Measurements from ENCODE around the gene TSPAN9.

Gene TSPAN9

DNA sequence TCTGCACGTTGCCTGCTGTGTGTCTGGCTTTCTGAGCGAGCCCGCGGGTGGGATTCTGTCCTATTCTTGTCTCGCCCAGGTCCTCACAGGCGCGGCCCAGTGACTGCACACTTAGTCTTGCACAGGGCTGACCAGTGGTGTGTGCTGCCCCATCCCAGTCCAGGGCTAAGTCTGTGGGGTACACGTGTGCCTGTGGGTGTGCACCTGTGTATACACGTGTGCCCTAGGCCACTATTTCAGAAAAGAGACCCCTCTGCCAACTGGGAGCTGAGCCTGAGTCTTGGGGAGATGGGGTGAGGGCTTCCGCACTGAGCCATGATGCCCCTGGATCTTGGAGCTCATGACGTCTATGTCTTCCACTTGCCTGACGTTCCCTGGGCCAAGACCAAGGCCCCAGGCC lies 228.3 kb downstream of the TSPAN9 start:
- no peak for DNase-seq

DNA sequence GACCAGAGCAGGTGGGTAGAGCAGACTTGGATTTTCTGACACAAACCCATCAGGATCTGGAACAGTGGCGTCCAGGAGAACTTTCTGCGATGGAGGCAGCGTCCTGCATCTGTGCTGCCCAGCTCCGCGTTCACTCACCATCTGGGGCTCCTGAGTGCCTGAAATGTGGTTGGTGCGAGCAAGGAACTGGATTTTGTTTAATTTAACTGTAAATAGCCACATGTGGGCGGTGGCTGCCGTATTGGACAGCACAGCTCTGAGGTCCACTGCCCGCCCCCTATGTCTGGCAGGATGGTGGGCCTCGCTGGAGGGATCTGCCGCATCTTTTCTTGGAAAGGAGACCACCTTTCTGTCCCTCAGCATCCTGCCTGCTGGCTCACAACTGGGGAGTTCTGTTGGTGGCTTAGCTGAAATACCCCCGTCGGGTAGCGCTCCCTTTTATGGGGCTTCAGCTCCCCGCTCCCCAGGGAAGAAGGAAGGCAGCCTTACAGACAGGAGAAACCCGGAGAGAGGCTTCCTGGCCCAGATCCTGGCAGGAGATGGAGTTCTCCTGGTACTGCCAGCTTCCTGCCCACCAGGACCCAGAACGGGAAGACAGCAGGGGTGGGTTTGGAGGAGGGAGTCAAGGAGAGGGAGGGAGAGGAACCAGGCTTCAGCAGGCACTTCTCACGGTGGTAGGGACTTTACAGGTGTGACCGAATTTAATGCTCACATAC lies 228.9 kb downstream of the TSPAN9 start:
- DNase-seq: no peak

DNA sequence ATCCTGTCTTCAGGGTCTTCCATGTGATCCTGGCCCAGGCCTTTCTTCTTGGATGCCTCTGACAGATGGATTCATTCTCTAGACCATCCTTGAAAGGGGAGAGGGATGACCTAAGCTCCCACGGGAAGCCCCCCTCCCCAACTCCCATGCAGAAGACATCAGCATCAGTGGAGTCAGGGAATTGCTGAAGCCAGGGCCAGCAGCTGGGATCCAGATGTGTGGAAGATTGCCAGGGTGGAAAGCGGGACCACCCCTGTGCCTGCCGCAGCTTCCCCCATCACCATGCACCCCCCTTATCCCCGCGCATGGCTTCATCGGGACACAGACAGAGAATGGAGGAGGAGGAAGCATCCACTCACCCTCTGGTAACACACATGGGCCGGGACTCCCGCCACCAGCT lies 230.2 kb downstream of the TSPAN9 start:
- DNase-seq: no peak

DNA sequence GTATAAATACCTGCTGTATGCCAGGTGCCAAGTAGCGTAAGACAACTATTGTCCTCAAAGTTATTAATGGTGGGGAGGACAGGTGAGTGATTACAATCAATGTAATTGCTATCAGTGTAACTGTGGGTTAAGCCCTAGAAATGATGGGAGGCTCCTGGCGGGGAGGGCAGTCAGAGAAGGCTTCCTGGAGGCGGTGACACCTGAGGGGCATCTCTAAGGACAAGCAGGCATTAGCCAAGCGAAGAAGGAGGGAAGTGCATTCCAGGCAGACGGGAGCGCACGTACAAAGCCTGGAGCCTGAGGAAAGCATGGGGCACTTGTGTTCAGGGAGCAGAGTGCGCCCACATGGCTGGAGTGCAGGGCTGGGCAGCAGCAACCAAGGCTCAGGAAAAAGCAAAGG lies 230.9 kb downstream of the TSPAN9 start:
- DNase-seq: no peak

DNA sequence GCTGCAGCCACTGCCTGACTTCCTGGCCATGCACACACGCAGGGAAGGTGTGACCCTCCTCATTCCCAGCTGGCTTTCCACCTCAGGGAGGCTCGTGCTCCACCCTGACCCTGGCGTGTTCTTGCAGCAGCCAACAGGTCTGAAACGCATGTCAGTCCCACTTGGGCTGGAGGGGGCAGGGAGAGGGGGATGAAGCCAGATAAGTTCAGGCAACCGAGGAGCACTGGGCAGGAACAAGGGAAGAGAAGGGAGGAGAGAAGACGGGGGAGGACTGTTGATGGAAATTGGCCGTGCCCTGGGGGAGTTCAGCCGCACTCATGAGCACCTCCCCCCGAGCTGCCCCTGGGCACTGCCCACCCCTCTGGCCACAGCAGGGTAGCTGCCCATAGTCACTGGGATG lies 231.4 kb downstream of the TSPAN9 start:
- DNase-seq: no peak

DNA sequence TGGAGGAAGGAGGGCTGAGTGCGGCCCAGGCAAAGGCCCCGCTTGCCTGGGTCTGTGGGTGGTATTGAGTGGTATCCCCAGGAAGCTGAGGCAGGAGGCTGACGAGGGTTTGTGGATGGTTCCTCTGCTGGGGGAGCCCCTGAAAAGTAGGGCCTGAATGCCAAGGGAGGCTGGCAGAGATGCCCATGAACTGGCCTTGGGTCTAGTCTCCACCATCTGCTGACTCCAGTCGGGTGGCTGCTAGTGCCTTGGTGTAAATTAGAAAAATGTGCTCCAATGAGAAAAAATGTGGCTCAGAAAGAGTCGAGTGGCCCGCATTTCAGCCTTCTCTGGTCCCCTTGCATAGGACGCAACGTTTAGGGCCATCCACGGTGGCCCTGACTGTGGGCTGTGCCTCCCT lies 232.6 kb downstream of the TSPAN9 start:
- no peak for DNase-seq

DNA sequence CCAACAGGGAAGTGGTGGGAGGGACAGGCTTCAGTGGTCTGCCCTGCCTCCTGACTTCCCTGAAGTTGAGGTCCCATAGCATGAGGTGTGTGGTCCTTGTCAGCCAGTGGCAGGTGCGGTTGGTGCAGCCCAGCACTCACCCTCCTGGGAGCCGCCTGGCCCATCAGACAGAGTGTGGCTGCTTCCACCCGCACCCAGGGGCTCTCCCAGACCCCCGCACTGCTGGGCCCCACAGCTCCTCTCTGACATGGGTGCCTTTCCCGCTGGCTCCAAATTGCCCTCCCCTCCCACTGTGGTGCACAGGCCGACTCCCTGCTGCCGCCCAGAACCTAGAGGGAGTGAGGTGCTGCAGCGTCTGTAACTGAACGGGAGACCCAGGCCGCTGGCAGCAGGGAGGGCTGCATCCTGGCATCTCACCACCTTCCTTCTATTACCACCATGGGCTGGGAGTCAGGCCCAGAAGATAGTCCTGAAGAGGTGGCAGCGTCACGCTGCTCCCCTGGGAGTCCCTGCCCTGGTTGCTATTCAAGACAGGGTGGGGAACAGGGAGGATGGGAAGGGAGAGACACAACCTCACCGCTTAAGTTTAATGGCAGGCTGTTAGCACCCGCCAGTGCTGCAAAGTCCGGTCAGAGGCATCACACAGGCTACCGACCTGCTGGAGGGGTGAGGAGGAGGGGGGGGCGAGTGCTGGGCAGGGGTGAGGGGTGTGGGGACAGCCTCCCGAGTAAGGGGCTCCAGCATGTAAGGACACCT lies 233.3 kb downstream of the TSPAN9 start:
- no peak for DNase-seq

DNA sequence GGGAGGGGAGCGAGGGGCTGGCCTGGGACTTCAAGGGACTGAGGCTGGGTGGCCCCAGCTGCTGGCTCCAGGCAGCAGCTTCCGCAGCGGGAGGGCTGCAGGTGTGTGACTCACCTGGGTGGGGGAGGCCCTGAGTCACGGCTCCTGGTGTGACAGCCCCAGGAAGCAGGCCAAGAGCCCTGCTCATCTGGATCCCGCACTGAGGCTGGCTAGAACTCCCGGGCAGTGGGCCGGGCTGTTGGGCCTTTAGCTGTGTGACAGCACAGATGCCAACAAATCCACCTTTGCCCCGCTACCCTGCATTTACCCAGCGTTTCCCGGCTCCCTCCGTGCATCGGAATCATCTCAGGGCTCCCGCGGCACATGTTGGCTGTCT lies 233.8 kb downstream of the TSPAN9 start:
- DNase-seq: no peak

DNA sequence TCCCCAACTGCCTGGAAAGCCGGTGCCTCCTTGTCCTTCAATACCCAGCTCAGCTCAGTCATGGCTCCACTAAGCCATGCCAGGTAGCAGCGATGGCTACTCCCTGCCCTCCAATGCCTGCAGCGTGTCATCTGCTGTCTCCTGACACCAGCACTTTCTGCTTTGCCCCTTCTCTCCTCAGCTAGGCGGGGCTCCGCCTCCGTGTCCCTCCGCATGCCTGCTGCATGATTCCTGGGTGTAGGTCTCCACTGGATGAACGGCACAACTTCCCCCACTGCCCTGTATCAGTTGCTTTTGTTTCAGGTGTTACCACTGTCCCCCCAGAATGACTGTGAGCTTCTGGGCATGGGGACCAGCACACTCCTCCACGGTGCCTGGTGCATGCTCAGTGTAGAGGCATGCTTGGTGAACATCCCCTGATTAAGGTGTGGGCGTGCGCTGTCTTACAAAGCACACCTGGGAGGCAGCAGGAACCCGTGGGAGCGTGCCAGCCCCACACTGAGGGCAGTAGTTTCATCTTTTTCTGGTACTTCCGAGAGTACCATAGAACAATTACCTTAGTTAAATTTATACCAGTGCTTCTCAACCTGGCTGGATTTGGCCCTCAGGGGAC lies 234.4 kb downstream of the TSPAN9 start:
- no peak for DNase-seq

DNA sequence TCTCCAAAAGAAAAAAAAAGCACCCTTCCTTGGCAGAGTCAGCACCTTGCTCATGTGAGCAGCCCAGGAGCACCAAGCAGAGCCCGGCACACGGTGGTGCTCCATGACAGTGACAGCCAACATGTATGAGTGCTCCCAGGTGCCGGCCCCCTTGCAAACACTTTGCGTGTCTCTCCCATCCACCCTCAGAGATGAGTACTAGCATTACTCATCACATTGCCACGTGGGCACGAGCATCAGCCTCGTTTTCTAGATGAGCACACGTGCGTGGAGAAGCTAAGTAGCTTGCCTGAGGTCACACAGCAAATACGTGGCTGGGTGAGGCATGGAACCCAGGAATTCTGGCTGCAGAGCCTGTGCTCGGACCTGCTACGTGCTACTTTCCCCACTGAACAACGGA lies 235.9 kb downstream of the TSPAN9 start:
- no peak for DNase-seq

DNA sequence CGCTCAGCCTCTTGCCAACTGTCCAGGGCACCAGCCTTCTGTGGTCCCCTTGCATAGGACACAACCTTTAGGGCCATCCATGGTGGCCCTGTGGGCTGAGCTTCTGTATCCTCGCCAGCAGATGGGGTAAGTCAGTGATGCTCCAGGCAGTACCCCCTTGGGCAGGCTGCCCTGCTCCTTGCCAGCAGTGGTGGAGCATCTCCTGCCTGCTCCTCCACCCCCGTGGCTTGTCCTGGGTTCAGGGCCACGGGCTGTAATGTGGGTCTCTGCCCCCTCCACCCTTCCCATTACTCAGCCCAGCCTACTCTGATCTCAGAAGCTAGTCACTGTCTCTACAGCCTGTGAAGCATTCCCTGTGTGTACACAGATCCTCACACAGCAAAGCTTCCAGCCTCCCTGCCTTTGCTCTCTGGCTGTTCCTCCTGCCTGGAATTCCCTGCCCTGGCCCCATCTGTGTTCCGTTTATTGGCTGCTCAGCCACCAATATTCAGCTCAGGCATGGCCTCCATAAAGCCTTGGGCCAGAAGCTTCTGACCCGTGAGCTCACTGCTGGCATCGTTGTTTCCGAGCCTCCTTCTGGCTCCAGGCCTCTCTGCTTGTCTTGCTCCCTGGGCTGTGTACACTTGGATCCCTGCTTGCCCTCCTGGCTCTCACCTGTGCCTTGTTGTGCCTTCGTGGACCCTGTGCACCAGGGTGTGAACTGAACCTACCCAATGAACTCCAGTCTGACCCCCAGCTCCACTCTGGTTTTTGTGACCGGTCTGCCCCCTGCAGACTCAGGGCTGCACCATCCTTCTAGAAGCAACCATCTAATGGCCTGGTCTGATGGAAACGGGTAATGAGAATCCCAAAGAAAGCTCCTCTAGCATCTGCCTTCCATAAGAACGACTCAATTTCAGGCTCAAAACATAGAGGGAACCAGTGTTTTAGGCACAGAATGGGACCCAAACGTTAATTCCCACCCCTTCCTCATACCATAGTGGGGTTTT lies 236.8 kb downstream of the TSPAN9 start:
- peak in 1 of 2 experiments; percentile 44 for DNase-seq

DNA sequence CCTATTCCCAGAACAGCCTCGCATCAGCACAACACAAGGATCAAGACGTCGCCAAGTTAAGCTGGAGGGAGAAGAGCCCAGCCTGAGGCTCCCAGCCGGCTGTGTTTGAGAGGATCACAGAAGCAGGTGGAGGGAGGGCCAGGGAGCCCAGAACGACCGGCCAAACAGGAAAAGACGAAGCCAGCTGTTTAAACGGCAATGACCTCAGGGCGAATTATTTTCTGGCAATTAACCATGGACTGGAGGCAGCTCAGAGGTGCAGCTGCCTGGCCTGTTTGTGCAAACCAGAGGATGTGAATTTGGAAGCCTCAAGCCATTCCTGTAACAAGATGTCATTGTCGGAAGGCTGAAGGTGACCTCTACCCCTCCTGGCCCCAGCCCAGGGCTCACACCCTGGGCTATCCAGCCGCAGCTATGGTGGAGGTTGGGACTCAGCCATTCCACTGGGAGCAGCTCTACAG lies 238.1 kb downstream of the TSPAN9 start:
- no peak for DNase-seq

DNA sequence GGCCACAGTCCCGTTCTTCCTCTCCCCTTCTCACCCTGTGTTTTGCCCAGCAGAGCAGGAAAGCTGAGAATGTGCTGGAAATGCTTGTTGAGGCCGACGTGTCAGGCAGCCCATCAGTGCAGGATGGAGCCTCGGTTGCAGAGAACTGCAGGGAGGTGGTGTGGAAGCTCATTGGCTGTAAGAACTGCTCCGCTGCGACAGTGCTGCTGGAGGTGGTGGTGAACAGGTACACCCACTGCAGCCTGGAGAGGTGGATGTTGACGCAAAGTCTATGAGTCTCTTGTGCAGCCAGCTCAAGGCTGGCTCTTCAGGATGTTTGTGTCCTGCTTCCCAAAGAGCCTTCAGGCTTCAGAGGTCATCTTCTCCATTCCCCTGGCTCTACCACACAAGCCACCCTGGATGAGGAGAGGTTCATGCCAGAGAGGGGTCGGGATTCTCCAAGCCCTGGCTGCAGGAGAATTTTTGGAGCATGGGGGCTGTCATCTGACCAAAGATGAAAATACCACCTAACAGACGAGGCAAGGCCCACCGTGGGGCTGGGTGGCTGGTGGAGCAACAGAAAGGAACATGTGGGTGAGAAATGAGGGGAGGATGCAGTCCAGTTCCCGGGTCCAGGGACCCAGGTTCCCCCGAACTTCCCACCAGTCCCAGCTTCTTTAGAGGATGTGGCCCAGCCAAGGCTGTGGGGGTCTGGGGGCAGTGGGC lies 239.7 kb downstream of the TSPAN9 start:
- DNase-seq: no peak

DNA sequence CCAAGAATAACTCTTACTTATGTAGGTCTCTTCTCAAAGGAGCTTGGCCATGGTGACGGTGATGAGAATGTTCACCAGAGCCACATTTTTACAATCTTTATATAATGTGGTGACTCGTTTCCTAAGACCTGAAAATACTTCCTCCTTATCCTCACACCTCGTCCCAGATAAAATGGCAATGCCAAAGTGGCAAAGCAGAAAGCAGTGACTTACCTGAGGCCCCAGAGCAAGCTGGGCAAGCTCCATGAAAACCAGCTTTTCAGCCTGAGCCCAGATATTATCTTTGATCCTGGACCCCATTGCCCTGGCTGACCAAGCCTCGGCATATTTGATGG lies 240.3 kb downstream of the TSPAN9 start:
- no peak for DNase-seq

DNA sequence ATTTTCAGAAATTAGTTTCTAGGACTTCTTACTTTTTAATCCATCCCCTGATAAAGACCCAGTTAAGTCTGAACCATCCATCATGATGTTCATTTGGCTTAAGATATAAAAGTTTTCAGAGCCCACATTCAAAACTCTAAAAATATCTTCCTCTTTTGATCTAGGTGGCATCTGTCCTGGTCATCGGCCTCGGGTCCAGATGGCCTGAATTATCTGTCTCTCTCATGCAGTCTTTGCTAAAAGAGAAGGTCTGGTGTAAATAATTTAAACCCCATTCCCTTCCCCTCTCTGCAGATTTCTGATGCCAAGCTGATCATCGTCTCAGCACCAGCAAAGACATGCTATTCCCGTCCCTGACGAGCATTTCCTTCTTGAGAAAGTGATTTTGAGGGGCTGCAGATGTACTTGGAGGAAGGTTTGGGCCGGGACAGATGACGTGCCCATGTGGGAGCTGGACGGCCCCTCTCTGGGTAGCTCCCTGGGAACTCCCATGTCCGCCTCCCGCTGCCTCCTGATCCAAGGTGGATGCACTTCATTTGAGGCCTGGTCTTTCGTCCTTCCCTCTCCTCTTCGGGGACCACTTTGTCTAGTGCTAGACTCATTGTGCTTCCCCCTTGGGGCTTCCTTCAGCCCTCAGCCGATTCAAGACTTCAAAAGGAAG lies 240.8 kb downstream of the TSPAN9 start:
- DNase-seq: no peak

DNA sequence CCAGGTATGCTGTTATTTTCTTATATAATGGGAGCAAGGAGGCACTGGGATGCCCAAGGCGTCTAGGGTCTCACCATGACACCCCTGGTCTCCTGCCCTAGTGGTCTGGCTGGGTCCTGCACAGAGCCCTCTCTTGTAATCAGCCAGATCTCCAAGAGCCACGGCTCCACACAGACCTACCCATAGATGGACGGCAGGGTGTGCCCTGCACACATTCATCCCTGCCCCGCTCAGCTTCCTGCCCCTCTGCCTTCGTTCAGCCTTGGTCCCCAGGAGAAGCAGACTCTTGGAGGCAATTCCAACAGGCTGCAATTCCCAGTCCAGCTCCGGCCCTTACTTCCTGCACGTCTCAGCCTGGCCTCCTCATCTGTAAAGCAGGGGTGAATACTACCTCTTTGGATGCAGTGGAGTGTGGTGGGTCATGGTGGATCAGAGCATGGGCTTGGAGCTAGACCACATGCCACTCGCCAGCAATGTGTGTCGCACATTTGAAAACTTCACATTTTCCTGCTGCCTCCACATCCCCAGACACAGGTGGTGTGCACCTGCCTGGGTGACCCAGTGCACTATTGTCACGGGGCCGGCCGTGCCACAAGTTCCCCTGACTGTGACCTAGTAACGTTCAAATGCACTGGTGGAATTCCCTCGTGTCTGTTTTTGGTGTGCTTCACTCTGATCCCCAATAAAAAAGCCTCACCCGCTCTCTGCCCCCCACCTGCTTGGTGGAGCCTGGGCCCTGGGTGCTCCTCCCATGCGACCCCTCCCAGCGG lies 242.7 kb downstream of the TSPAN9 start:
- no peak for DNase-seq

DNA sequence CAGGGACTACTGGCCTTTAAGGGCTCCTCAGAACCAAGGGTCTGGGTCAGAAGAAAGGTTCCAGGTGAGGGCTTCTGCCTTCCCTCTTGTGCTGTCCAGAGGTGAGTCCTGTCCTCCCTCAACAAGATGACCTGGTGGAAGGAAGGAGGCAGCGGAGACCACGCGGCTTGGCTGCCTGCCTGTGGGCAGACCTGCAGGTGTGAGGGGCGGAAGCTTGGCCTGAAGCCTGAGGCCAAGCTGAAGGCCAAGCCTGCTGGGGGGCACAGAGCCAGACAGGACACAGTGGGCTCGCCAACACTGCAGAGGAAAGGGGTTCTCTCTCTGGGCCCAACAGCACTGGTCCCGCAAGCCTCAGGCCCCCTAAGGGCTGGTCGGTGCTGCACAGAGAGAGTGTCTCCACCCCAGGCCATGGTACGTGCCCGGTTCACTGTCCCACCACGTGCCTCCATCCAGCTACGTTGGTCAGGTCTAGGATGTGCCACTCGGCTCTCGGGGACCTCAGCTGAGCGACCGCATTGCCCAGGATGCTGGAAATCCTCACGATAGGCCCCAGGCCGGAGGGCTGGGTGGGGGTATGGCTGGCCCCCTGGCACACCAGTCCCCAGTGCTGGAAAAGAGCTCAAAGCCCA lies 243.8 kb downstream of the TSPAN9 start:
- DNase-seq: no peak

DNA sequence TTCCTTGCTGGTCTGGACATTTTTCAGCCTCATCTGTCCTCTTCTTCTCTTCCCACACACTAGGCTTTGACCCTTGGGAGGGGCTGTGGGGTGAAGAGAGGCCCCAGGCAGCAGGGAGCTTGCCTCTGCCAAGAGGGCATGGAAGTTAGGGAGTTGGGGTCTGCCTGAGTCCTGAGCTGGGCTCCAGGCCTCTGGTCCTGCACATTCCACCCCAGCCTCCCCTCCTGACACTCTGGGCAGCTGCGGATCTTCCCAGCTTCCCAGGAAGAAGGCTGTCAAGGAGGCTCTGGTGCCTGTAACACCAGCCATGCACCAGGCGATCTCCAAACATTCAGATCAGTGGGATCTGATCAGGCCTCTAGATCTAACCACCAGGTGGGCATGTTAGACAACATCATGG lies 244.7 kb downstream of the TSPAN9 start:
- no peak for DNase-seq

DNA sequence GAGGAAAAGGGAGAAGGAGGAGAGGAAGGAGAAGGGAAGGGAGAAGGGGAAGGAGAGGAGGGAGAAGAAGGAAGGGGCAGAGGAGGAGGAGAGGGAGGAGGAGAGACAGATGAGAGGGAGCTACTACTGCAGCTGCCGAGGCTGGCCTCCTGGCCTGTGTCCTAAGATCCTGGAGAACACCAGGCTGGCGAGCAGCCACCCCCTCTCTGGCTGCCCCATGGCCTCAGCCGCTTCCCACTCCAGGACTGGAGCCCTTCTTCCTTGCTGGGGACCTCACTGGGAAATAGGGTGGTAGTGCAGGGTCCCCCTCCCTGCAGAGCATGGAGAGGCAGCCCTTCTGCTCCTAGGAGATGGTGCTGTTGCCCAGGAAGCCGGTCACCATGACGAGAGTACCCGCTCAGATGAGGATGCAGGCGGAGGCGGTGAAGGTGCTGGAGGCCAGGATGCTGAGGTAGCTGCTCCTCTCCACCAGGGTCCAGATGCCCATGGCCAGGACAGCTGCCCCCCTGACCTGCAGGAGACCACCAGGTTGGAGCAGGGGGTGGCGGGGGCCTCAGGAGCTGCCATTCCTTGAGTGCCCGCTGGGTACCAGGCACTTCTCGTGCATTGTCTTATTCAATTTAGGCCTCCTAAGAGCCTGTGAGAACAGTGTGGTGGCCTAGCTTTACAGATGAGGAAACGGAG lies 246.0 kb downstream of the TSPAN9 start:
- no peak for DNase-seq

DNA sequence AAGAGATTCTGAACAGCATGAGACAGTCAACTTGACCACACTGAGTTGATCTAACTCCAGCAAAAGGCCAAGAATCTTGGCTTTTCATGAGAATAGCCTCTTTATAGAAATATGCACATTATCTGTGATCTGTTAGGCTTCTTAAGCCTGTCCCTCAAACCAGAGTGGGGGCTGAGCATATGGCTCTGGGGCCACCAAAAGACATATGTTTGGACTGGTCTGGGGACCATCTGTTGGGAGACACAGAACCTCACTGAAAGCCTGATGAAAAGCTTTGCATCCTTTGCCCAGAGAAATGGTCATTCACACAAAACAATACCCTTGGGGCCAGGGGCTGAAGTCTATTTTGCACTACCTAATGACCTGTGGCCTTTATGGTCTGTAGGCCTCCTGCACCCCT lies 248.6 kb downstream of the TSPAN9 start:
- DNase-seq: no peak
